ENCODE data around the gene HNRNPA1.

HNRNPA1 gene

GRCh38 chr12:54299515-54300224, 19.1 kb downstream of the HNRNPA1 start:
- no peak for DNase-seq (ENCODE audit: low read depth, low spot score)
- TF ChIP-seq FOXP2 (optimal IDR thresholded peaks at IDR 0.05; ENCODE audit: control extremely low read depth, extremely low read length, insufficient read depth) (no peak), POLR2AphosphoS5 (IDR thresholded peaks at IDR 0.05; ENCODE audit: borderline replicate concordance, low read depth, low read length) (no peak), EZH2 (IDR thresholded peaks at IDR 0.05) (no peak)
- H3K9ac ChIP-seq (ENCODE audit: insufficient read length) = no peak overlapping the region
- no peak overlapping the region for H3K27ac ChIP-seq
- no peak overlapping the region for H3K4me3 ChIP-seq
- H3K9me3 ChIP-seq (ENCODE audit: low read depth, low read length) = no peaks in the 10 kb centered on the region
- H3K36me3 ChIP-seq (ENCODE audit: insufficient read depth, low read length) = no peaks in the 10 kb centered on the region

- no peaks in the 10 kb centered on the region for H3K36me3 ChIP-seq (ENCODE audit: insufficient read depth, low read length)
- no peak overlapping the region for H3K9ac ChIP-seq (ENCODE audit: insufficient read length)
Observed at GRCh38 chr12:54300225-54300731, 19.8 kb downstream of the HNRNPA1 start.

GRCh38 chr12:54300732-54301427, 20.4 kb downstream of the HNRNPA1 start, which contains the start of gene NFE2:
NFE2 (minus strand) TSS chr12:54301015; CDS start chr12:54295248, 5,767 bp downstream.
- H3K9me3 ChIP-seq (ENCODE audit: low read depth, low read length) = no peaks in the 10 kb centered on the region
- no peak within 1 kb of the TSS for H3K4me3 ChIP-seq
- H3K27ac ChIP-seq = no peak within 1 kb of the TSS
- TF ChIP-seq EZH2 (IDR thresholded peaks at IDR 0.05) (no peak), FOXP2 (optimal IDR thresholded peaks at IDR 0.05; ENCODE audit: control extremely low read depth, extremely low read length, insufficient read depth) (no peak), POLR2AphosphoS5 (IDR thresholded peaks at IDR 0.05; ENCODE audit: borderline replicate concordance, low read depth, low read length) (no peak)
- no peak for DNase-seq (ENCODE audit: low read depth, low spot score)
- H3K9ac ChIP-seq (ENCODE audit: insufficient read length) = no peak within 1 kb of the TSS
- no peaks in the 10 kb centered on the region for H3K36me3 ChIP-seq (ENCODE audit: insufficient read depth, low read length)

More at GRCh38 chr12:54300225-54300731, 19.8 kb downstream of the HNRNPA1 start:
- no peak overlapping the region for H3K27ac ChIP-seq
- no peak overlapping the region for H3K4me3 ChIP-seq
- DNase-seq (ENCODE audit: low read depth, low spot score) = no peak
- no peak for TF ChIP-seq EZH2 (IDR thresholded peaks at IDR 0.05)
- TF ChIP-seq FOXP2 (optimal IDR thresholded peaks at IDR 0.05; ENCODE audit: control extremely low read depth, extremely low read length, insufficient read depth) = no peak
- no peak for TF ChIP-seq POLR2AphosphoS5 (IDR thresholded peaks at IDR 0.05; ENCODE audit: borderline replicate concordance, low read depth, low read length)
- no peaks in the 10 kb centered on the region for H3K9me3 ChIP-seq (ENCODE audit: low read depth, low read length)

GRCh38 chr12:54301428-54302048, 21.0 kb downstream of the HNRNPA1 start:
- no peak overlapping the region for H3K27ac ChIP-seq
- no peak overlapping the region for H3K4me3 ChIP-seq
- no peaks in the 10 kb centered on the region for H3K9me3 ChIP-seq (ENCODE audit: low read depth, low read length)
- no peak for DNase-seq (ENCODE audit: low read depth, low spot score)
- no peak overlapping the region for H3K9ac ChIP-seq (ENCODE audit: insufficient read length)
- H3K36me3 ChIP-seq (ENCODE audit: insufficient read depth, low read length) = no peaks in the 10 kb centered on the region
- no peak for TF ChIP-seq EZH2 (IDR thresholded peaks at IDR 0.05)
- no peak for TF ChIP-seq POLR2AphosphoS5 (IDR thresholded peaks at IDR 0.05; ENCODE audit: borderline replicate concordance, low read depth, low read length)
- TF ChIP-seq FOXP2 (optimal IDR thresholded peaks at IDR 0.05; ENCODE audit: control extremely low read depth, extremely low read length, insufficient read depth) = no peak

- Histone ChIP-seq H3K36me3 (ENCODE audit: insufficient read depth, low read length) (no peaks in the 10 kb centered on the region), H3K27ac (no peak overlapping the region), H3K9me3 (ENCODE audit: low read depth, low read length) (no peaks in the 10 kb centered on the region), H3K9ac (ENCODE audit: insufficient read length) (no peak overlapping the region), H3K4me3 (no peak overlapping the region)
- no peak for TF ChIP-seq POLR2AphosphoS5 (IDR thresholded peaks at IDR 0.05; ENCODE audit: borderline replicate concordance, low read depth, low read length)
- TF ChIP-seq EZH2 (IDR thresholded peaks at IDR 0.05) = no peak
- TF ChIP-seq FOXP2 (optimal IDR thresholded peaks at IDR 0.05; ENCODE audit: control extremely low read depth, extremely low read length, insufficient read depth) = no peak
- DNase-seq (ENCODE audit: low read depth, low spot score) = no peak
Observed at GRCh38 chr12:54303640-54304039, 23.1 kb downstream of the HNRNPA1 start.

GRCh38 chr12:54304187-54304810, 23.8 kb downstream of the HNRNPA1 start:
- Histone ChIP-seq H3K9me3 (ENCODE audit: low read depth, low read length) (no peaks in the 10 kb centered on the region), H3K9ac (ENCODE audit: insufficient read length) (no peak overlapping the region), H3K4me3 (no peak overlapping the region), H3K27ac (no peak overlapping the region), H3K36me3 (ENCODE audit: insufficient read depth, low read length) (no peaks in the 10 kb centered on the region)
- DNase-seq (ENCODE audit: low read depth, low spot score) = no peak
- TF ChIP-seq EZH2 (IDR thresholded peaks at IDR 0.05) (no peak), POLR2AphosphoS5 (IDR thresholded peaks at IDR 0.05; ENCODE audit: borderline replicate concordance, low read depth, low read length) (no peak), FOXP2 (optimal IDR thresholded peaks at IDR 0.05; ENCODE audit: control extremely low read depth, extremely low read length, insufficient read depth) (no peak)

- H3K4me3 ChIP-seq = no peak overlapping the region
- no peaks in the 10 kb centered on the region for H3K36me3 ChIP-seq (ENCODE audit: insufficient read depth, low read length)
- H3K9ac ChIP-seq (ENCODE audit: insufficient read length) = no peak overlapping the region
- no peak overlapping the region for H3K27ac ChIP-seq
- TF ChIP-seq EZH2 (IDR thresholded peaks at IDR 0.05) = no peak
- DNase-seq (ENCODE audit: low read depth, low spot score) = no peak
- H3K9me3 ChIP-seq (ENCODE audit: low read depth, low read length) = no peaks in the 10 kb centered on the region
Observed at GRCh38 chr12:54306925-54307741, 26.6 kb downstream of the HNRNPA1 start.

Measured in SK-N-MC (cell line).